ENCODE measurements around the gene ZMYM4.

DNA sequence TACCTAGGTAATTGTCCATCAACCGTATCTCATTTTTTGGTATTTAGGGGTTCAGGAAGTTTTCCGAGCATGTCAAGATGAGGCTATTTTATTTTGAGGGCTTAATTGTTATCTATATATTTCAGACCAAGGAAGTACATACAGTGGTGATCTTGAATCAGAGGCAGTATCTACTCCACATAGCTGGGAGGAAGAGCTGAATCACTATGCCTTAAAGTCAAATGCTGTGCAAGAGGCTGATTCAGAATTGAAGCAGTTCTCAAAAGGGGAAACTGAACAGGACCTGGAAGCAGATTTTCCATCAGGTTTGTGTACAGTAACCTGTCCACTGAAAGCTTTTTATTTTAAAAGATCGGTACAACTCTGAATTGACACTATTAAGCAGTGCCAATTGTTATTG, 130.2 kb downstream of the ZMYM4 start:
- TF ChIP-seq EZH2 (IDR thresholded peaks at IDR 0.05) (no peak), POLR2AphosphoS5 (IDR thresholded peaks at IDR 0.05; ENCODE audit: borderline replicate concordance, low read depth, low read length) (no peak), FOXP2 (optimal IDR thresholded peaks at IDR 0.05; ENCODE audit: control extremely low read depth, extremely low read length, insufficient read depth) (no peak)

Measured in SK-N-MC (cell line).